BLaER1 treated with 17β-estradiol and CSF1 and Interleukin-3, amounts not matched to agents 10 nM and 100 nM (cell line): ENCODE data around the gene PMEL.
"Not testable (repeated sequence)": the region's sequence is repeated elsewhere in the genome, so short reads cannot be mapped to it uniquely, and the experiment has no call there.

ENCODE experiments used
- H3K27ac ChIP-seq, 11 experiments: shearing (Covaris generic); formaldehyde crosslinking; 2 replicates each; pipeline ENCODE4 v1.8.1; 2022
- H3K27me3 ChIP-seq, 11 experiments: shearing (Covaris generic); formaldehyde crosslinking; 2 replicates each; pipeline ENCODE4 v1.8.1; 2022
- H3K36me3 ChIP-seq, 11 experiments: shearing (Covaris generic); formaldehyde crosslinking; 2 replicates each; pipeline ENCODE4 v1.8.1; 2022
- H3K4me1 ChIP-seq, 10 experiments: shearing (Covaris generic); formaldehyde crosslinking; 2 replicates each; pipeline ENCODE4 v1.8.1; 2022
- H3K4me2 ChIP-seq, 11 experiments: shearing (Covaris generic); formaldehyde crosslinking; 2 replicates each; pipeline ENCODE4 v1.8.1; 2022
- H3K4me3 ChIP-seq, 10 experiments: shearing (Covaris generic); formaldehyde crosslinking; 2 replicates each; pipeline ENCODE4 v1.8.1; 2022
- H3K9ac ChIP-seq, 11 experiments: shearing (Covaris generic); formaldehyde crosslinking; 2 replicates each; pipeline ENCODE4 v1.8.1; 2022
- H3K9me3 ChIP-seq, 11 experiments: shearing (Covaris generic); formaldehyde crosslinking; replicated peaks in 1 of 11; 2 replicates each; pipeline ENCODE4 v1.8.1; 2022
- H4K20me1 ChIP-seq, 11 experiments: shearing (Covaris generic); formaldehyde crosslinking; 2 replicates each; pipeline ENCODE4 v1.8.1; 2022
- Cebpa-rat ChIP-seq, 11 experiments: shearing (Covaris generic); IDR thresholded peaks; 2 replicates each; pipeline ENCODE4 v1.8.1; 2022

PMEL gene

GRCh38 chr12:55993230-55993853, 27.5 kb upstream of the PMEL start:
- H3K27ac ChIP-seq = peak overlapping the region in 1 of 11 experiments; percentile 23; a peak in 2 of 22 replicates
- peaks cover 8 to 35% (median 17%) of the 10 kb centered on the region in 10 experiments; a peak in 16 of 20 replicates for H3K4me1 ChIP-seq
- H3K27me3 ChIP-seq = no peaks in the 10 kb centered on the region
- H3K9me3 ChIP-seq = no peaks in the 10 kb centered on the region
- H3K4me3 ChIP-seq = no peak overlapping the region
- H4K20me1 ChIP-seq = peaks cover 0 to 26% (median 0%) of the 10 kb centered on the region in 11 experiments; a peak in 6 of 22 replicates
- no peak for TF ChIP-seq Cebpa-rat (IDR thresholded peaks at IDR 0.05)
- H3K9ac ChIP-seq = peak overlapping the region in 10 of 11 experiments; percentile 9 to 53 (median 44); a peak in 12 of 22 replicates
- 0 out of 22 replicates have a peak overlapping the region, but pooled peaks of 2 of the 11 experiments have one; percentile 11 to 40 for H3K4me2 ChIP-seq
- H3K36me3 ChIP-seq = peaks cover 72 to 74% (median 73%) of the 10 kb centered on the region in 11 experiments

DNA sequence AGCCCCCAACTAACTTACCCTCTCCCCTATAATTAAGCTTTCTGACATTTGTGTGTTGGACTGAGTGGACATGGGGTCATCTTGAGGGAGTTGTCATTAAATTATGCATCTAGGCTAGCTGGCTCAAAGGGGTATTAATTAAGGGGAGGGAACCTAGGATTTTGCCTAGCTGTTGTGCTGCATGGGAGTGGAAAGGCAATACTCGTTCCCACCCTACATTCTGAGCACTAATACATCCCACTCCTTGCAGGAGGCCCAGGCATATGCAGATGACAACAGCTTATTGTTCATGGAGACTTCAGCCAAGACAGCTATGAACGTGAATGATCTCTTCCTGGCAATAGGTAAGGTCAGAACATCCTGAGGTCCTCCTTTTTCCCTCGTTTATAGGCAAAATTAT, 25.3 kb upstream of the PMEL start:
- H3K27me3 ChIP-seq = no peaks in the 10 kb centered on the region
- H3K27ac ChIP-seq = no peak overlapping the region
- H4K20me1 ChIP-seq = peaks cover 0 to 26% (median 0%) of the 10 kb centered on the region in 11 experiments; a peak in 7 of 22 replicates
- H3K9me3 ChIP-seq = no peaks in the 10 kb centered on the region
- H3K4me2 ChIP-seq = no peak overlapping the region
- H3K9ac ChIP-seq = 0 out of 22 replicates have a peak overlapping the region, but pooled peaks of 1 of the 11 experiments have one; percentile 15
- no peak for TF ChIP-seq Cebpa-rat (IDR thresholded peaks at IDR 0.05)
- peaks cover 93 to 96% (median 94%) of the 10 kb centered on the region in 11 experiments for H3K36me3 ChIP-seq
- peaks cover 0 to 16% (median 9%) of the 10 kb centered on the region in 10 experiments; a peak in 13 of 20 replicates for H3K4me1 ChIP-seq
- H3K4me3 ChIP-seq = no peak overlapping the region

DNA sequence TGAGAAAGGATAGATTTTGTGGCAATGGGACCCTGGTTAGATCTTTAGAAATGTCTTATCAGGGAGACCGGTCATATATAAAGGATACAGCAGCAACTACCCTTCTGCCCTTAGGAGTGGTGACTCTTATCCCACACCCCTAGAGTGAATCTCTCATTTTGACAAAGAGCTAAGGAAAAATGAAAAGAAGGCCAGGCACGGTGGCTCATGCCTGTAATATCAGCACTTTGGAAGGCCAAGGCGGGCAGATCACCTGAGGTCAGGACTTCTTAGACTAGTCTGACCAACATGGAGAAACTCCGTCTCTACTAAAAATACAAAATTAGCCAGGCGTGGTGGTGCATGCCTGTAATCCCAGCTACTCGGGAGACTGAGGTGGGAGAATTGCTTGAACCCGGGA, 20.1 kb upstream of the PMEL start:
- Histone ChIP-seq H3K36me3 (peaks cover 68 to 84% (median 77%) of the 10 kb centered on the region in 11 experiments), H4K20me1 (peaks cover 0 to 50% (median 3%) of the 10 kb centered on the region in 11 experiments; a peak in 9 of 22 replicates), H3K27ac (peak overlapping the region in 1 of 11 experiments; percentile 22; a peak in 2 of 22 replicates), H3K4me1 (peaks cover 44 to 50% (median 48%) of the 10 kb centered on the region in 10 experiments)
- H3K9me3 ChIP-seq, H3K4me2 ChIP-seq, H3K9ac ChIP-seq, H3K27me3 ChIP-seq, H3K4me3 ChIP-seq: not testable (repeated sequence)

DNA sequence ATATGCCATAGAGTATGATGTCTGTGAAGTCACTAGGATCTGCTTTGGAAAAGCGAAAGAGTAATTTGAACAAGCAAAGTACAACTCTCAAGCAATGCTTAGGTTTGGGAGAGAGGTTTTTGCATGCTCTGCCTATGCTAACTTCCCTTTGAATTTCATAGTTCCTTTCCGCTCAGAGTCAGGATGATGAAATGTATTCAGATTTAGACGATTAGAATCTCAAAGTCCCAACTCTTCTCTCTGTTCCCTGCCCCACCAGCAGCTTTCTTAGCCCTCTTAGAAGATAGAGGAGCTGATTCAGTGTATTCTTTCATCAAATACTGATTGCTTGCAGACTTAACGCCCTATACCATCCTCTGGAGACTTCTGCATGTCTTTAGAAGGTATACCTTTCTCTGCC, 19.5 kb upstream of the PMEL start:
- H3K36me3 ChIP-seq = peaks cover 64 to 84% (median 76%) of the 10 kb centered on the region in 11 experiments
- no peaks in the 10 kb centered on the region for H3K27me3 ChIP-seq
- TF ChIP-seq Cebpa-rat (IDR thresholded peaks at IDR 0.05) = no peak
- no peaks in the 10 kb centered on the region for H3K9me3 ChIP-seq
- 0 out of 22 replicates have a peak overlapping the region, but pooled peaks of 1 of the 11 experiments have one; percentile 2 for H3K9ac ChIP-seq
- no peak overlapping the region for H3K4me3 ChIP-seq
- H3K27ac ChIP-seq = peak overlapping the region in 4 of 11 experiments; percentile 1 to 22 (median 16); a peak in 3 of 22 replicates
- H3K4me2 ChIP-seq = peak overlapping the region in 10 of 11 experiments; percentile 7 to 82 (median 30); a peak in 13 of 22 replicates
- H3K4me1 ChIP-seq = peaks cover 45 to 55% (median 49%) of the 10 kb centered on the region in 10 experiments
- peaks cover 0 to 56% (median 3%) of the 10 kb centered on the region in 11 experiments; a peak in 9 of 22 replicates for H4K20me1 ChIP-seq

GRCh38 chr12:55984861-55985260, 19.0 kb upstream of the PMEL start:
- Histone ChIP-seq H3K9me3 (no peaks in the 10 kb centered on the region), H3K4me1 (peaks cover 45 to 60% (median 51%) of the 10 kb centered on the region in 10 experiments), H3K27me3 (no peaks in the 10 kb centered on the region), H3K4me3 (no peak overlapping the region), H3K27ac (peak overlapping the region in 5 of 11 experiments; percentile 1 to 76 (median 20); a peak in 3 of 22 replicates), H3K9ac (0 out of 22 replicates have a peak overlapping the region, but pooled peaks of 1 of the 11 experiments have one; percentile 64), H3K36me3 (peaks cover 62 to 84% (median 76%) of the 10 kb centered on the region in 11 experiments), H3K4me2 (peak overlapping the region in 10 of 11 experiments; percentile 7 to 85 (median 76); a peak in 15 of 22 replicates), H4K20me1 (peaks cover 0 to 60% (median 3%) of the 10 kb centered on the region in 11 experiments; a peak in 9 of 22 replicates)
- TF ChIP-seq Cebpa-rat (IDR thresholded peaks at IDR 0.05) = no peak

- Histone ChIP-seq H3K4me3 (peak overlapping the region in 4 of 10 experiments; percentile 10 to 28 (median 25); a peak in 4 of 20 replicates), H3K4me2 (peak overlapping the region; percentile 73 to 92 (median 83)), H3K27ac (peak overlapping the region in 10 of 11 experiments; percentile 36 to 78 (median 72); a peak in 20 of 22 replicates), H3K9me3 (no peaks in the 10 kb centered on the region), H3K4me1 (peaks cover 56 to 75% (median 66%) of the 10 kb centered on the region in 10 experiments), H3K27me3 (no peaks in the 10 kb centered on the region), H3K9ac (peak overlapping the region in 10 of 11 experiments; percentile 12 to 73 (median 50); a peak in 17 of 22 replicates), H4K20me1 (peaks cover 0 to 75% (median 3%) of the 10 kb centered on the region in 11 experiments; a peak in 8 of 22 replicates), H3K36me3 (peaks cover 56 to 84% (median 71%) of the 10 kb centered on the region in 11 experiments)
- no peak for TF ChIP-seq Cebpa-rat (IDR thresholded peaks at IDR 0.05)
Observed at GRCh38 chr12:55983232-55983842, 17.5 kb upstream of the PMEL start.

GRCh38 chr12:55982319-55982936, 16.6 kb upstream of the PMEL start:
- Histone ChIP-seq H3K9ac (peak overlapping the region in 10 of 11 experiments; percentile 8 to 65 (median 46); a peak in 16 of 22 replicates), H3K4me3 (peak overlapping the region in 6 of 10 experiments; percentile 5 to 28 (median 25); a peak in 6 of 20 replicates), H3K36me3 (peaks cover 47 to 75% (median 63%) of the 10 kb centered on the region in 11 experiments), H3K4me1 (peaks cover 65 to 84% (median 75%) of the 10 kb centered on the region in 10 experiments), H3K9me3 (no peaks in the 10 kb centered on the region), H4K20me1 (peaks cover 0 to 84% (median 3%) of the 10 kb centered on the region in 11 experiments; a peak in 8 of 22 replicates), H3K27me3 (no peaks in the 10 kb centered on the region), H3K4me2 (peak overlapping the region; percentile 73 to 92 (median 83)), H3K27ac (peak overlapping the region in 10 of 11 experiments; percentile 36 to 78 (median 72); a peak in 20 of 22 replicates)
- no peak for TF ChIP-seq Cebpa-rat (IDR thresholded peaks at IDR 0.05)

GRCh38 chr12:55981882-55982281, 16.0 kb upstream of the PMEL start:
- peaks cover 0 to 90% (median 3%) of the 10 kb centered on the region in 11 experiments; a peak in 8 of 22 replicates for H4K20me1 ChIP-seq
- H3K36me3 ChIP-seq = peaks cover 41 to 72% (median 63%) of the 10 kb centered on the region in 11 experiments
- peaks cover 70 to 89% (median 80%) of the 10 kb centered on the region in 10 experiments for H3K4me1 ChIP-seq
- not testable (repeated sequence) for H3K27me3 ChIP-seq, H3K9me3 ChIP-seq, H3K4me3 ChIP-seq
- H3K27ac ChIP-seq = peak overlapping the region in 9 of 11 experiments; percentile 16 to 77 (median 70); a peak in 17 of 22 replicates
- peak overlapping the region; percentile 73 to 92 (median 83) for H3K4me2 ChIP-seq
- peak overlapping the region in 4 of 11 experiments; percentile 19 to 44 (median 27); a peak in 4 of 22 replicates for H3K9ac ChIP-seq
